Gastrocnemius medialis (tissue), 4 donors: Measurements from ENCODE around the gene PLCB3.

ENCODE experiments used
- CTCF ChIP-seq, 5 experiments: fragments of 450-650 bp in 3 of 5; fragments of 200-600 bp in 2 of 5; sonication (generic) in 2 of 5; IDR thresholded peaks in 4 of 5; conservative IDR thresholded peaks in 1 of 5; 1 replicate in 4 of 5; 2 replicates in 1 of 5; pipeline ENCODE4 v1.5.1; 2016 to 2019; ENCODE audit warnings: antibody characterized with exemption in 5 of 5, mild to moderate bottlenecking in 3 of 5, moderate library complexity in 3 of 5
- POLR2A ChIP-seq, 2 donors: fragments of 450-650 bp; IDR thresholded peaks; one replicate each; pipeline ENCODE4 v1.6.1; 2017; ENCODE audit warnings: antibody characterized with exemption in 2 of 2, mild to moderate bottlenecking in 2 of 2, moderate library complexity in 2 of 2

GRCh38 chr11:64305691-64306562, 54.6 kb downstream of the PLCB3 start:
- TF ChIP-seq CTCF (IDR thresholded peaks at IDR 0.05 in 4 of 5, conservative IDR thresholded peaks at IDR 0.05 in 1 of 5) (peak in 2 of 5 experiments; percentile 44 to 52), POLR2A (IDR thresholded peaks at IDR 0.05) (no peak)
